Right lobe of liver (tissue), 4 donors: ENCODE measurements around the gene XRCC4.

ENCODE experiments used
- CTCF ChIP-seq, 4 donors: fragments of 200-600 bp in 3 of 4; fragments of 450-650 bp in 1 of 4; IDR thresholded peaks; one replicate each; pipeline versions ENCODE4 v1.5.1 to v1.8.0; 2016 to 2022; ENCODE audit warnings: antibody characterized with exemption in 4 of 4, mild to moderate bottlenecking in 2 of 4
- POLR2A ChIP-seq: fragments of 450-650 bp; IDR thresholded peaks from one replicate; pipeline ENCODE4 v1.6.1; 2017; ENCODE audit warnings: antibody characterized with exemption, mild to moderate bottlenecking
- donor health status: DM: no; HTN: no; CAD: no.
- donor health status: DM: no; HTN: no; CAD: no.
- donor health status: DM: no; HTN: yes; CAD: no.

- TF ChIP-seq POLR2A (no peak), CTCF (IDR thresholded peaks at IDR 0.05) (no peak)
Observed at GRCh38 chr5:83157163-83157562, 79.8 kb downstream of the XRCC4 start.
